CD4-positive, alpha-beta T cell treated with Interleukin-21 for 1 hour (primary cell): ENCODE data around the gene GATD1.
"Not testable (repeated sequence)": the region's sequence is repeated elsewhere in the genome, so short reads cannot be mapped to it uniquely, and the experiment has no call there.

Experiments
- DNase-seq: peaks from one replicate; pipeline ENCODE4 v3.0.0-alpha.2; 2020

The GATD1 gene

GRCh38 chr11:761526-762108 lies 15.7 kb downstream of the GATD1 start:
- no peak for DNase-seq

DNA sequence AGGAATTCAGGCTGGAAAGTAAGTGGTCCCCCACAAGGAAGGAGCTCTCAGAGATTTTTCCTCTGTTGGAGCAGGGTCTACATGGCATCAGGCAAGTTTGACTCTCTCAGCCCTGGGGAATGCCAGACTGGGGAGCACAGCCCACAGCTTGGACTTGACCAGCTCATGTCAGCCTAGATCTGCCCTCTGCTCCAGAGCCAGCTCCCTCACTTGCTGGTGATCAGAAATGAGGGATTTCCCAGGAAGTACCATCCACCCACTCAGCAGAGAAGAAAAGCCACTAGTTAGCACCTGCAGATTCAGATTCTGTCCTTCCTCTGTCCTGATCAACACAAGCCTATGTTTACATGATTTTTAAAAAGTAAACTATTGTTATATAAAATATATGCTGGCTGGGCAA lies 17.1 kb downstream of the GATD1 start:
- DNase-seq: no peak

DNA sequence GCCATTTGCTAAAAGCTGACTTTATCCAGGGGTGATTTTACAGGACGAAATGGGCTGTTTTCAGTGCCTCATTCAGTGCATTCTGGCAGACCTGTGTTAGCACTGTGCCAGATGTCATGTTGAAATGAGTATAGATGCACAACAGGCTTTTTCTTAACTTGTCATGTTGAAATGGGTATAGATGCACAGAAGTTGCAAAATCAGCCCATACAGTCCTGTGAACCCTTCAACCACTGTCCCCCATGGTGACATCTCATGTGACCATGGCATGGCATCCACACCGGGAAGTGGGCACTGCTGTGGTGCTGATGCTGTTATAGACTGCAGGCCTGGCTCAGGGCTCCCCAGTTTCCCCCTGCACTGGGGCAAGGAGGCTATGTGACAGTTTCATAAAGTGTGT lies 27.6 kb downstream of the GATD1 start:
- DNase-seq: no peak

DNA sequence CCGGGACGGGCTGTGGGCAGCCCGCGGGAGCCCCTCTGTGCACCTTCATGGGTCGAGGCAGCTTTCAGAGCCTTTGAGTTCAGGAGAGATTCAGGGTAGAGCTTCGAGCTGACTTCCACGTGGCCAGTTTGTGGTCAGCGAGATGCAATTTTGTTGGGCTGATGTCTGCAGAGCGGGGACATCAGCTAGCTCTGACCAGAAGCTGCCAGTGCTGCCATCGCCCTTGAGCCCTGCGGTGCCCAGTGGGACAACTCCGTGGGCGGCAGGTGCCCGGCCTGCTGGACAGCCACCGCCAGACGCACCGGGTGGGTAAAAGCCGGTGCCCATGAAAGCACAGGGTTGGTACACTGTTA lies 29.3 kb downstream of the GATD1 start:
- no peak for DNase-seq

DNA sequence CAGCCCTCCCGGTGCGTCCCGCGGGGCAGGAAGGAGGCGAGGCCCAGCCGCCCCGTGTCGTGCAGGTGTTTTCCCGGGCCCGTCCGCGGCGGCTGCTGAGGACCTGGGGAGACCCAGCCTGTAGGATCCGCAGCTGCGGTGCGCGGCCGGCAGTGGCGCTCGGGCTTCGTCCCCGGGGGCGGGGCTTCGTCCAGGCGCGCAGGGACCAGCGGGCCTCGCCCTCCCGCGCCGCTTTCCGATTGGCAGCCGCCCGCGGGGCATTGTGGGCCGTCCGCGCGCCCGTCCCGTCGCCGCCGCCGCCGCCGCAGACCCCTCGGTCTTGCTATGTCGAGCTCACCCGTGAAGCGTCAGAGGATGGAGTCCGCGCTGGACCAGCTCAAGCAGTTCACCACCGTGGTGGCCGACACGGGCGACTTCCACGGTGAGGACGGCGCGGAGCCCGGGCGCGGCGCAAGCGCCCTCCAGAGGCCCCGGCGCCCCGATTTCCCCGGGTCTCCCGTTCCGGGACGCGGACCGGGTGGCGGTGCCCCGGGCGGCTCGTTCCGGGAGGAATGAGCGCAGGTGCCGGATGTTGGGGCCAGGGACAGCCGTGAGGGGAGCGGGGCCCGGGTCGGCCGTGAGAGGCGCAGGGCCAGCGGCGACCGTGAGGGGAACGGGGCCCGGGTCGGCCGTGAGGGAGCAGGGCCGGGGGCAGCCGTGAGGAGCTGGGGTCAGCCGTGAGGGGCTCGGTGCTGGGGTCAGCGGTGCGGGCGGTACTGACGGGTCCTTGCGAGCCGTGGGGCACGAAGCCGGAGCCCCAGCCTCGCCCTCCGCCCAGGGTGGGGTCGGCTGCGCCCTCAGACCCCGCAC lies 29.9 kb downstream of the GATD1 start, which contains the start of gene TALDO1:
TALDO1 (plus strand) TSS at position 307 of the 849 bp plus-strand sequence; CDS start at position 325, 18 bp downstream.
- peak; percentile 88 for DNase-seq

- peak; percentile 17 for DNase-seq
Measured at GRCh38 chr11:746289-747157, 30.8 kb downstream of the GATD1 start.

- no peak for DNase-seq
Measured at GRCh38 chr11:745428-745827, 31.9 kb downstream of the GATD1 start.

GRCh38 chr11:742571-743201 lies 34.6 kb downstream of the GATD1 start:
- no peak for DNase-seq

DNA sequence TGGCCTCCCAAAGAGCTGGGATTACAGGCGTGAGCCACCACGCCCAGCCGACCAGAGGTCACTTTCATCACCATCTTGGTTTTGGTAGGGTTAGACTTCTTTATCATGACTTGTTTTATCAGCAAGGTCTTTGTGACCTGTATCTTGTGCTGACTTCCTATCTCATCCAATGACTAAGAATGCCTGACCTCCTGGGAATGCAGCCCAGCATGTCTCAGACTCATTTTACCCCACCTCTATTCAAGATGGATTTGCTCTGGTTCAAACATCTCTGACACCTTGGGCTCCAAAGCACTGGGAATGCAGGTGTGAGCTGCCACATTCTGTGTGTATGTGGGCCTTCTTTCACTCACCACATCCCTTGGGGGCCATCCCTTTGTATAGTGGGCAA lies 35.1 kb downstream of the GATD1 start:
- DNase-seq: no peak

GRCh38 chr11:737899-738298 lies 39.4 kb downstream of the GATD1 start:
- DNase-seq: not testable (repeated sequence)

DNA sequence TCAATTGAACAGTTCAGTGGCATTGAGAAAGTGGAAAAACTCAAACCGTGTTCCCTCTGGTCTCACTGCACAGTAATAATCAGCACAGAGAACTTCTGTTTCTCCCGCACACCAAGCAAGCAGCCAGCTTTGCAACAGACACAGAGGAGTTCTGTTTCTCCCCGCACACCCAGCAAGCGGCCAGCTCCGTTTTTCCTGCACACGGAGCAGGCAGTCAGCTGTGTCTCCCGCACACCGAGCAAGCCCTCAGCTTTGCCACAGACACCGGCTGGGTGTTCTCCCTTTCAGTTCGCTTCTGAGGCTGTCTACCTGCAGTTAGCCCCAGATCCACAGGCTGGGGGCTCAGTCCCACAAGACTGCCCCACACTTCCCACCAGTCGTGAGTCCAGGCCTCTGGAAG lies 39.9 kb downstream of the GATD1 start:
- DNase-seq: no peak

DNA sequence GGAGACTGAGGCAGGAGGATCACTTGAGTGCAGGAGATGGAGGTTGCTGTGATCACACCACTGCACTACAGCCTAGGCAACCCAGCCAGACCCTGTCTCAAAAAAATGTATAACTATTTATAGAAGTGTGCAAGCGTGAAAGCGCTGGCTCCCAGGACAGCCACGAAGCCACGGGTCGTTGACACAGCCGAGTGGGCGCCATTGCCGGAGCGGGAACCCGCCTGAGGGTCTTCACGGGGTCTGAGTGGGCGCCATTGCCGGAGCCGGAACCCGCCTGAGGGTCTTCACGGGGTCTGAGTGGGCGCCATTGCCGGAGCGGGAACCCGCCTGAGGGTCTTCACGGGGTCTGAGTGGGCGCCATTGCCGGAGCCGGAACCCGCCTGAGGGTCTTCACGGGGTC lies 42.7 kb downstream of the GATD1 start:
- DNase-seq: not testable (repeated sequence)

- DNase-seq: no peak
Measured at GRCh38 chr11:733072-733471, 44.2 kb downstream of the GATD1 start.

DNA sequence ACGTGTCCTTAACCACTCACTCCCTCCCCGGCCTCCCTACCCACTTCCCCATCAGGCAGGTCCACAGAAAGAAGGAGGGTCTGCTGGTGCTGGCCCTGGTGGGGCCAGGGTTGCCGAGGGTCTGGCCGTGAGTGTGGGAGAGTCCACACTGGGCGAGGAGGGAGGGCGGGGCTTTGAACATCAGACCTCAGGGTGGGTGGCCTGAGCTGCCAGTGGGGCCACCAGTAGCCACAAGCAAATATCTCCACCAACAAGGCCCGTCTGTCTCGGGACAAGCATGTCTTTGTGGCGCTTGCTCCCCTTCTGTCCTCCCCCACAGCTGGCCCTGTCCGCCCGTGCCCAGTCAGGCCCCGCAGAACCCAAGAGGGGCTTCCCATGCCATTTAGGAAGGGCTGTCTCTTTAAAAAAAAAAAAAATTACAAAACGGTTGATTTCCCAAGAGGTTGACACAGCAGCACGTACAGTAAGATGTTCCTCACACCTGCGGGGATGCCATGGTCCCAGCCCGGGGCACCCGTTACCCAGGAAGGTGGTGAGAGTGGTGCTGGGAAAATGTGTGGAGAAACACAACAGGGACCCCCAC lies 47.7 kb downstream of the GATD1 start:
- DNase-seq: no peak

DNA sequence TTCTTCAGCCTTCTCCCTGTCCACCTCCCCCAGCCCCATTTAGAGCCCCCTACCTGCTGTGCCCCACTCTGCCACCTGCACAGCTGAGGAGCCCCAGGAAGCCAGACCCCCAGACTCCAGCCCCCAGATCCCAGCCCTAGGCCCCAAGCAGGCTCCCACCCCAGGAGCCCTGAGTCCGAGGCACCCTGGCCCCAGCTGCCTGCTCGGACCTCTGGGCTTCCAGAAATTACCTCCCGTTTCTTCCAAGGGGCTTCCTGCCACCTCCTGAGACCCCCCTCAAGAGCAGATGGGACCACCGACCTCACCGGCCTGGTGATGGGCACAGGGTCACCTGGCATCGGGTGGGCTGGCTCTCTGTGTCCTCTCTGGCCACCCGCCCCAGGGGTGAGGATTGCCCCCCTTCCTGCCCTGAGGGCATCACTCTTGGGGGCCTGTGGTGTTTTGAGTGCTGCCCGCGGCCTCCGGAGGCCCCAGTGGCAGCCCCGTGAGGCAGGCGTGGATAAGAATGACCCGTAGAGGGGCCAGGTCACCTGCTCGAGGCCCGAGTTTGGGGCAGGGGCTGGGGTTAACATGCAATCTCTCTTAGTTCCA lies 48.3 kb downstream of the GATD1 start:
- DNase-seq: no peak

DNA sequence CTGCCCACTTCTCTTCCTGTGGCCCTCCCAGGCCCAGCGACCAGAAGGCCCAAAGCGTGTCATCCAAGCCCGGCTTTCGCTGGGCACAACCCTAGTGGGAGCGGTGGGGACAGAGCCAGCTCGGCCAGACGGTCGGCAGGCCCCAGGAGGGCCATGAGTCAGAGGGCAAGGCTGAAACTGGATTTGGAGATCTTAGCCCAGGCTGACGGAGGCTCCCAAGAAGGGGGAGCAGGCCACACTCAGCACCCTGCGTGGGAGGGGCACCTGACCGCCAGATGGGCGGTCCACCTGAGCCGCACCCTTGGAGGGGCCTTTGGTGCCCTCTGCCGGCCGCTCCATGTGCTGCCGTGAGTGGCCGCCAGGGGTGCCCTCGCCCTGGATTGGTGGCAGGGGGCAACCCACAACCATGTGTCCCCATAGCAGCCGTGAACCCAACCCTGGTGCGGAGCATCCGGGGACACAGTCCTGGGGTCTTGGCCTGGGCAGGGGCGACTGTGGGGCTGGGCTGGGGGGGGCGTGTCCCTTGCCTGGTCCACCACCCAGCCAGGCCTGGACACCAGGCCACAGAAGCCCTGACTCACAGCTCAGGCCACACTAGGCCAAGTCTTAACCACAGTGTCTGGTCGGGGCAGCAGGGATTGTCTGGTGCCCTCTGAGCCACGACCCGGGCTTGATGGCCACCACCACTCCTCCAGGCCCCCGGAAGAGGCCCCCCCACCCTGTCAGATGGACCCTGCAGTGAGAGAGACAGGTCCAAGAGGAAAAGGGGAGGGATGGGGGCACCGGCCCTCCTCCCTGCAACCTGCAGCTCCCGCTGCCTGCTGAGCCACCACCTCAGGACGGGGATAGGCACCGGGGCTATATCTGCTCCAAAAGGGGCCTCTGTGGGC lies 49.2 kb downstream of the GATD1 start:
- DNase-seq: peak; percentile 84

GRCh38 chr11:727281-727701 lies 50.0 kb downstream of the GATD1 start:
- no peak for DNase-seq

DNA sequence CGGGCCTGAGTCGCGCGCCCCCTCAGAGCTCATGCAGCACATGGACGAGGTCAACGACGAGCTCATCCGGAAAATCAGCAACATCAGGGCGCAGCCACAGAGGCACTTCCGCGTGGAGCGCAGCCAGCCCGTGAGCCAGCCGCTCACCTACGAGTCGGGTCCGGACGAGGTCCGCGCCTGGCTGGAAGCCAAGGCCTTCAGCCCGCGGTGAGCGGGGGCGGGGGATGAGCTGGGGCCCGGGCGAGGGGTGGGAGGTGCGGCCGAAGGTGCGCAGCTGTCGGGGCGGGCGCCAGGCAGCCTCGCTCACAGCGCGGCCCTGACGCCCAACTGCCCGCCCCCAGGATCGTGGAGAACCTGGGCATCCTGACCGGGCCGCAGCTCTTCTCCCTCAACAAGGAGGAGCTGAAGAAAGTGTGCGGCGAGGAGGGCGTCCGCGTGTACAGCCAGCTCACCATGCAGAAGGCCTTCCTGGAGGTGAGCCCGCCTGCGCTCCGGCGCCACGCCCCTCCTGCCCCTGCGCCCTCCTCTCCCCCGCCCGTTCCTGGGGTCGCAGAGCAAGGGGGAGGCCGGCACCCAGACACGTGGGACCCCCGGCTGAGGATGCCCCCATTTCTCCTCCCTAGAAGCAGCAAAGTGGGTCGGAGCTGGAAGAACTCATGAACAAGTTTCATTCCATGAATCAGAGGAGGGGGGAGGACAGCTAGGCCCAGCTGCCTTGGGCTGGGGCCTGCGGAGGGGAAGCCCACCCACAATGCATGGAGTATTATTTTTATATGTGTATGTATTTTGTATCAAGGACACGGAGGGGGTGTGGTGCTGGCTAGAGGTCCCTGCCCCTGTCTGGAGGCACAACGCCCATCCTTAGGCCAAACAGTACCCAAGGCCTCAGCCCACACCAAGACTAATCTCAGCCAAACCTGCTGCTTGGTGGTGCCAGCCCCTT lies 50.7 kb downstream of the GATD1 start:
- peak; percentile 54 for DNase-seq

GRCh38 chr11:725624-726202 lies 51.6 kb downstream of the GATD1 start:
- DNase-seq: peak; percentile 14
